Subcutaneous abdominal adipose tissue (tissue), 5 donors: ENCODE measurements around the gene GPC6.

Experiments
- H3K27ac ChIP-seq: one replicate; pipeline ENCODE4 v1.7.0; 2013; ENCODE audit warnings: low read depth, mild to moderate bottlenecking, inconsistent platforms, low read length, moderate library complexity
- H3K27me3 ChIP-seq, 5 donors: one replicate each; pipeline ENCODE4 v1.7.0; 2013; ENCODE audit warnings: low read length in 5 of 5, inconsistent platforms in 1 of 5; ENCODE audit not compliant: control insufficient read depth in 5 of 5, insufficient read depth in 4 of 5
- H3K36me3 ChIP-seq, 5 donors: one replicate each; pipeline ENCODE4 v1.7.0; 2013; ENCODE audit warnings: low read length in 5 of 5; ENCODE audit not compliant: control insufficient read depth in 5 of 5, insufficient read depth in 5 of 5
- H3K4me1 ChIP-seq, 5 donors: one replicate each; pipeline ENCODE4 v1.7.0; 2013; ENCODE audit warnings: low read length in 5 of 5, mild to moderate bottlenecking in 3 of 5, moderate library complexity in 1 of 5; ENCODE audit not compliant: control insufficient read depth in 5 of 5, insufficient read depth in 5 of 5
- H3K4me3 ChIP-seq, 5 donors: one replicate each; pipeline ENCODE4 v1.7.0; 2013; ENCODE audit warnings: low read length in 5 of 5, low read depth in 1 of 5
- H3K9ac ChIP-seq, 5 donors: one replicate each; pipeline ENCODE4 v1.7.0; 2013; ENCODE audit warnings: low read length in 5 of 5, mild to moderate bottlenecking in 4 of 5, moderate library complexity in 3 of 5
- H3K9me3 ChIP-seq, 5 donors: one replicate each; pipeline ENCODE4 v1.7.0; 2013; ENCODE audit warnings: low read length in 5 of 5; ENCODE audit not compliant: control insufficient read depth in 5 of 5
- donor health status: healthy.
- donor health status: healthy.
- donor health status: healthy.
- donor health status: healthy.
- donor health status: healthy.

The GPC6 gene

GRCh38 chr13:94344126-94344818 lies 1117.7 kb downstream of the GPC6 start:
- Histone ChIP-seq H3K9me3 (no peaks in the 10 kb centered on the region), H3K9ac (peak overlapping the region in 1 of 5 donors; percentile 2), H3K27me3 (no peaks in the 10 kb centered on the region), H3K4me3 (no peak overlapping the region), H3K4me1 (peaks cover 0 to 3% (median 0%) of the 10 kb centered on the region in 5 donors), H3K27ac (no peak overlapping the region), H3K36me3 (no peaks in the 10 kb centered on the region)

- H3K9ac ChIP-seq = no peak overlapping the region
Observed at GRCh38 chr13:94345374-94346195, 1119.0 kb downstream of the GPC6 start.

GRCh38 chr13:94346261-94347019 lies 1119.8 kb downstream of the GPC6 start:
- Histone ChIP-seq H3K36me3 (no peaks in the 10 kb centered on the region), H3K9ac (no peak overlapping the region)

More at GRCh38 chr13:94345374-94346195, 1119.0 kb downstream of the GPC6 start:
- no peaks in the 10 kb centered on the region for H3K27me3 ChIP-seq
- no peaks in the 10 kb centered on the region for H3K9me3 ChIP-seq
- H3K4me1 ChIP-seq = peaks cover 0 to 3% (median 0%) of the 10 kb centered on the region in 5 donors
- no peak overlapping the region for H3K27ac ChIP-seq
- no peak overlapping the region for H3K4me3 ChIP-seq
- H3K36me3 ChIP-seq = no peaks in the 10 kb centered on the region

DNA sequence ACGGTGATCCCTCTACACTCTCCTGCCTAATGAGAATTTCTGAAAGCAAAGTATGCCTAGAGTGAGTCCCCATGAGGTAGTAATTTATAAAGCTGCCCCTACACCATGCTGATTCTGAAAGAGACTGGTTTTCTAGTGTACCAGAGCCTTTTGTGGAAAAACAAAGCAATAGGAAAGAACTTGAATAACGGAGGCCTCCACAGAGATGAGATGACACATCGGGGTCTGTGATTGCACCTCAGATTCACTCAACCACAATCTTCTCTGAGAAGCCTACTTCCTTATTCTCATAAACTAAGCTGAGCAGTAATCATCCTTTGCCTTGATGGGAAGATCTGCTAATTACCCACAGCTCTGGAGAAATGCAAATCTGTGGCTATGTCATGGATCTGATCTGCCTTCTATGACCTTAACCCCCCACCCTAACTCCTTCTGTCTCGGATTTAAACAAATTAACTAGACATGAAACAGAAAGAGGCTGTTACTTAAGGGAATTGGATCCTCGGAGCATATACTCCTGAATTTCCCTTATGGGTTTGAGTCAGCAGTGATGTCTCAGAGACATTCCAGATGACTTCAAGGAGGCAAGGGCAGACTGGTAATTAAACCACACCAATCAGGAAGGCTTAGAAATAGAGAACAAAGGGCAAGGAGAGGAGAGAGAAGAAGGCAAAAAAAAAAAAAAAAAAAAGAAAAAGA lies 1124.8 kb downstream of the GPC6 start:
- Histone ChIP-seq H3K9me3 (no peaks in the 10 kb centered on the region), H3K27ac (no peak overlapping the region), H3K9ac (no peak overlapping the region), H3K4me1 (peaks cover 0 to 11% (median 4%) of the 10 kb centered on the region in 5 donors), H3K4me3 (no peak overlapping the region), H3K27me3 (no peaks in the 10 kb centered on the region), H3K36me3 (no peaks in the 10 kb centered on the region)

More at GRCh38 chr13:94346261-94347019, 1119.8 kb downstream of the GPC6 start:
- Histone ChIP-seq H3K9me3 (no peaks in the 10 kb centered on the region), H3K4me3 (no peak overlapping the region), H3K27ac (no peak overlapping the region), H3K27me3 (no peaks in the 10 kb centered on the region), H3K4me1 (peaks cover 0 to 3% (median 0%) of the 10 kb centered on the region in 5 donors)

GRCh38 chr13:94352057-94352456 lies 1125.5 kb downstream of the GPC6 start:
- Histone ChIP-seq H3K27ac (no peak overlapping the region), H3K9ac (no peak overlapping the region), H3K4me1 (peaks cover 0 to 11% (median 4%) of the 10 kb centered on the region in 5 donors), H3K4me3 (no peak overlapping the region), H3K36me3 (no peaks in the 10 kb centered on the region), H3K9me3 (no peaks in the 10 kb centered on the region), H3K27me3 (no peaks in the 10 kb centered on the region)

DNA sequence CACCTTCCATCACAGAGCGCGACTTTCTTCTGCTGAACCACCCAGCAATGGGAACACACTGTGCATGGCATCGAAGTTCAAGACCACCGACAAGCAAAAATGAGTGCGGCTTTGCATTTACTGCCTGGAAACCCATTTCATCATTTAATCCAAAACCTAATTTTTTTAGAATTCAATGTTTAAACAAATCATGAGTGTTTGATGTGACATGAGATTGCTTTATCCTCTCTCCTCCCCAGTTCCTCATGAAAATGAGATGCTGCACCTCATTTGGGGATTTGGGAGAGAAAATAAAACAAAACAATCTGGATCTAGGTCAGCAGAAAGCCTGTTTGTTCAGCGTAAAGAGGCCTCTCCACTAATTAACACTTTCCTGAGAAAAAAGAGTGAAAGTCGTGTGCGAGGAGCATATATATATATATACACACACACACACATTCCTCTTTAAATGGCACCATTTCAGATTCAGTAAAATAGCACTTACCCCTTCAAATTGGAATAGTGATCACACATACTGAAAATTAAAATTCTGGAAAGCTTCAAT lies 1126.6 kb downstream of the GPC6 start:
- H3K36me3 ChIP-seq = no peaks in the 10 kb centered on the region
- no peak overlapping the region for H3K9ac ChIP-seq
- no peak overlapping the region for H3K4me3 ChIP-seq

DNA sequence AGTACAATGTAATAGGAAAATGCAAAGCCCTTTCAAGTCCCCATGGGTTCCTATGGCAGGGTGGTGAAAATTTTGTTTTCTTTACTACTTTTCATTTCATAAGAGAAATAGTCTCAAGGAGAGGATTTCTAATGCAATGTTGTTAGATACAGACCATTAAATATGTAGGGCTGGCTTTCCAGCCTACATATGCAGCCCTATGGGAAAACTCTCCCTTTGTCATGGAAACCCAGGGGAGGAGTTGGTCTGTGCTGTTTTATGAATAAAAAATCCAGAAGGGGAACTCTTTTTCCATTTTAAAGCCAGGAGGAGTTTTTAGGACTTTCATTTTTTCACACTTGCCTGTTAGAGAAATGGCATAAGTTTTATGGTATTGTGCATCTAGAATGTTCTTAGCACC lies 1133.3 kb downstream of the GPC6 start:
- no peaks in the 10 kb centered on the region for H3K4me1 ChIP-seq
- no peak overlapping the region for H3K4me3 ChIP-seq
- H3K27ac ChIP-seq = no peak overlapping the region
- H3K9ac ChIP-seq = no peak overlapping the region
- no peaks in the 10 kb centered on the region for H3K27me3 ChIP-seq
- no peaks in the 10 kb centered on the region for H3K36me3 ChIP-seq
- H3K9me3 ChIP-seq = no peaks in the 10 kb centered on the region

More for the DNA sequence above, 1126.6 kb downstream of the GPC6 start:
- Histone ChIP-seq H3K9me3 (no peaks in the 10 kb centered on the region), H3K27ac (no peak overlapping the region), H3K4me1 (peaks cover 0 to 11% (median 4%) of the 10 kb centered on the region in 5 donors), H3K27me3 (no peaks in the 10 kb centered on the region)

- Histone ChIP-seq H3K27me3 (no peaks in the 10 kb centered on the region), H3K9ac (no peak overlapping the region), H3K4me3 (no peak overlapping the region), H3K27ac (no peak overlapping the region), H3K9me3 (no peaks in the 10 kb centered on the region), H3K4me1 (no peaks in the 10 kb centered on the region), H3K36me3 (no peaks in the 10 kb centered on the region)
Observed at GRCh38 chr13:94362411-94362909, 1135.9 kb downstream of the GPC6 start.

DNA sequence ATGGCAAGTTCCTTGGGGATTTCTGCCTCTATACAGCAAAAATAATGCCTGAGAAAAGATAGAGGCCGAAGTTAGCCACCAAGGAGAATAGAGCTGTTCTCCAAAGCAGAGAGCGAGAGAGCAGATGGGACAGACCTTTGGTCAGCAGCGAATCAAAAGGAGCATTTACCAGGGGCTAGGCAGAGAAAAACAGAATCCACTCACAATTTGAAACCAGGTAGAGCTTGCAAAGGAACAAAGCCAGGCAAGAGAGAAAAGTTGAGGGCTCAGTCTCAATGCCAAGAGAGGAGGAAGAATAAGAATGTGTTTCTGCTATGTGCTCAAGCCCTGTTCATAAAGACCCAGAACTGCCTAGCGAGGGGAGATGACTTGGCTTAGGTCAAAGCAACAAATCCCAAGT lies 1140.1 kb downstream of the GPC6 start:
- Histone ChIP-seq H3K4me3 (no peak overlapping the region), H3K9ac (no peak overlapping the region), H3K9me3 (no peaks in the 10 kb centered on the region), H3K4me1 (no peaks in the 10 kb centered on the region), H3K27ac (no peak overlapping the region), H3K36me3 (no peaks in the 10 kb centered on the region), H3K27me3 (no peaks in the 10 kb centered on the region)
